ENCODE measurements around the gene SLC9A4. TPM values are rescaled to one million over a fixed set of nuclear protein-coding genes. Genes with fewer than 3 reads are reported as not detected.

Gene SLC9A4
- total RNA-seq, 4 donors from 2014 or later, result 0.40 to 0.76 (median 0.47) TPM

DNA sequence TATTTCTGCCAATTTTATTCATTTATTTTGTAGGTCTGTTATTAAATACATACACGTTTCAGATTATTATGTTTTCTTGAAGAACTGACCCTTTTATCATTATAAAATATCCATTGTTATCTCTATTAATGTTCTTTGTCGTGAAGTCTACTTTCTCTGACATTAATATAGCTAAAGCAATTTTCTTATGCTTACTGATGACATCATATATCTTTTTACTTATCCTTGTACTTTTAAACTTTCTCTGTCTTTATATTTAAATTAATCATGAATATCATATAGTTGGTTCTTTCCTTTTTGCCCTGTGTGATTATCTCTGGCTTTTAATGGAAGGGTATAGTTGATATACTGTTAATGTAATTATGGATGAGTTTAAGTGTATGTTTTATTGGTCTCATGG is 109.8 kb downstream of the SLC9A4 start:
- 76 to 79% methylated on average over 2 of the region's 2 CpGs for WGBS, 2 donors
- no peak overlapping the region for H3K27ac ChIP-seq
- H3K9me3 ChIP-seq, result no peaks in the 10 kb centered on the region
- DNase-seq, result no peak
- H3K4me1 ChIP-seq, result peaks cover 0 to 31% (median 0%) of the 10 kb centered on the region in 3 donors
- H3K36me3 ChIP-seq, result no peaks in the 10 kb centered on the region
- TF ChIP-seq, protein P1, sequence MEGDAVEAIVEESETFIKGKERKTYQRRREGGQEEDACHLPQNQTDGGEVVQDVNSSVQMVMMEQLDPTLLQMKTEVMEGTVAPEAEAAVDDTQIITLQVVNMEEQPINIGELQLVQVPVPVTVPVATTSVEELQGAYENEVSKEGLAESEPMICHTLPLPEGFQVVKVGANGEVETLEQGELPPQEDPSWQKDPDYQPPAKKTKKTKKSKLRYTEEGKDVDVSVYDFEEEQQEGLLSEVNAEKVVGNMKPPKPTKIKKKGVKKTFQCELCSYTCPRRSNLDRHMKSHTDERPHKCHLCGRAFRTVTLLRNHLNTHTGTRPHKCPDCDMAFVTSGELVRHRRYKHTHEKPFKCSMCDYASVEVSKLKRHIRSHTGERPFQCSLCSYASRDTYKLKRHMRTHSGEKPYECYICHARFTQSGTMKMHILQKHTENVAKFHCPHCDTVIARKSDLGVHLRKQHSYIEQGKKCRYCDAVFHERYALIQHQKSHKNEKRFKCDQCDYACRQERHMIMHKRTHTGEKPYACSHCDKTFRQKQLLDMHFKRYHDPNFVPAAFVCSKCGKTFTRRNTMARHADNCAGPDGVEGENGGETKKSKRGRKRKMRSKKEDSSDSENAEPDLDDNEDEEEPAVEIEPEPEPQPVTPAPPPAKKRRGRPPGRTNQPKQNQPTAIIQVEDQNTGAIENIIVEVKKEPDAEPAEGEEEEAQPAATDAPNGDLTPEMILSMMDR (IDR thresholded peaks at IDR 0.05), result no peak
- TF ChIP-seq POLR2A (IDR thresholded peaks at IDR 0.05), result no peak
- intact Hi-C loops (cut with DNase I), result no loop called here
- H3K4me3 ChIP-seq, result no peak overlapping the region
- no peaks in the 10 kb centered on the region for H3K27me3 ChIP-seq

Small RNAs within 50 kb of the gene (small RNA-seq; reads per million reads assigned to genes)
- 0 to 0.30 (median 0) reads per million in 4 donors for gene MIR4772

Other genes starting within 250 kb of the SLC9A4 start
- 10 to 100 TPM in 1 of 4 donors, 1 to 10 TPM in 2, under 1 TPM in 1; 0.45 to 10.9 (median 5.8) TPM for gene IL1RL1, start 161.7 kb upstream of the SLC9A4 start, total RNA-seq
- gene IL18R1, start 117.4 kb upstream of the SLC9A4 start, total RNA-seq, result 1 to 10 TPM in 3 of 4 donors, under 1 TPM in 1; 0.45 to 5.5 (median 1.8) TPM
- gene IL18RAP, start 50.1 kb upstream of the SLC9A4 start, total RNA-seq, result 1 to 10 TPM in 2 of 4 donors, under 1 TPM in 1, not detected in 1; 0.61 to 4.3 (median 3.4) TPM
- gene SLC9A2, start 146.3 kb downstream of the SLC9A4 start, total RNA-seq, result under 1 TPM in 1 of 4 donors, not detected in 3; 0.47 TPM

All from esophagus squamous epithelium (tissue), 5 donors.